RWPE2 (cell line): ENCODE data around the gene CNTF.

Source experiments
- ATAC-seq: fragments of 200-7000 bp; cut with Tn5 transposase; 3 replicates; pipeline ENCODE4 v1.9.1; 2021; ENCODE audit warnings: low read depth
- DNase-seq: peaks from one replicate; pipeline ENCODE4 v3.0.0-alpha.2; 2020; ENCODE audit warnings: low spot score
- H3K27ac ChIP-seq: fragments of 450-650 bp; 2 replicates; pipeline ENCODE4 v1.5.1; 2017; ENCODE audit warnings: mild to moderate bottlenecking; ENCODE audit not compliant: poor library complexity, severe bottlenecking
- H3K27me3 ChIP-seq: fragments of 250-450 bp; sonication (Bioruptor Pico); 2 replicates; pipeline ENCODE4 v1.5.1; 2021; ENCODE audit warnings: mild to moderate bottlenecking, moderate library complexity; ENCODE audit not compliant: insufficient read depth, poor library complexity, severe bottlenecking
- H3K36me3 ChIP-seq: fragments of 250-450 bp; sonication (Bioruptor Pico); 2 replicates; pipeline ENCODE4 v1.5.1; 2020; ENCODE audit warnings: low read depth, mild to moderate bottlenecking, moderate library complexity
- H3K4me1 ChIP-seq: fragments of 250-450 bp; sonication (Bioruptor Pico); 2 replicates; pipeline ENCODE4 v1.5.1; 2021; ENCODE audit warnings: mild to moderate bottlenecking, moderate library complexity; ENCODE audit not compliant: insufficient read depth, poor library complexity, severe bottlenecking
- H3K4me3 ChIP-seq: fragments of 250-450 bp; sonication (Bioruptor Pico); 2 replicates; pipeline ENCODE4 v1.5.1; 2021; ENCODE audit warnings: mild to moderate bottlenecking, moderate library complexity; ENCODE audit not compliant: severe bottlenecking
- H3K9me3 ChIP-seq: fragments of 250-450 bp; sonication (Bioruptor Pico); 2 replicates; pipeline ENCODE4 v1.5.1; 2021; ENCODE audit warnings: mild to moderate bottlenecking, moderate library complexity; ENCODE audit not compliant: severe bottlenecking
- TF ChIP-seq, protein P1 (sequence below): fragments of 450-650 bp; IDR thresholded peaks from one replicate; pipeline ENCODE4 v1.5.1; 2017; ENCODE audit warnings: mild to moderate bottlenecking, moderate library complexity; ENCODE audit not compliant: poor library complexity, severe bottlenecking

CNTF gene

DNA sequence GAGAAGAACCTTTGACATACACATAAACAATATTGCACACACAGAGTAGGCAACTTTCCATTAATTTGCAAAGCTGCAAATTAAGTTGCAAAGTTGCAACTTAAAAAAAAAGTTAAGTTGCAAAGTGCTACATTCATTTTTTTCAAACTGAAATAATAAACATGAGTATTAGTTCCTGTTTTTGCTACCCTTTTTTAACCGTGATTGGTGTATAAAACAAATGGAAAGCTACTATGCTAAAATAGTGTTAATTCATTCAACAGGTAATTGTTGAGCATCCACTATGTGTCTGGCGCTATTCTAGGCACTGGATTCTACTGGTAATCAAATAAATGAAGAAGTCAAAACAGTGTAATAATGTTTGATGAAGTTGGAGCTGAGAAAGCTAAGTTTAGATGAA lies 35.5 kb upstream of the CNTF start:
- ATAC-seq (no peak), DNase-seq (no peak)
- H3K27ac ChIP-seq = no peak overlapping the region
- TF ChIP-seq, protein P1, sequence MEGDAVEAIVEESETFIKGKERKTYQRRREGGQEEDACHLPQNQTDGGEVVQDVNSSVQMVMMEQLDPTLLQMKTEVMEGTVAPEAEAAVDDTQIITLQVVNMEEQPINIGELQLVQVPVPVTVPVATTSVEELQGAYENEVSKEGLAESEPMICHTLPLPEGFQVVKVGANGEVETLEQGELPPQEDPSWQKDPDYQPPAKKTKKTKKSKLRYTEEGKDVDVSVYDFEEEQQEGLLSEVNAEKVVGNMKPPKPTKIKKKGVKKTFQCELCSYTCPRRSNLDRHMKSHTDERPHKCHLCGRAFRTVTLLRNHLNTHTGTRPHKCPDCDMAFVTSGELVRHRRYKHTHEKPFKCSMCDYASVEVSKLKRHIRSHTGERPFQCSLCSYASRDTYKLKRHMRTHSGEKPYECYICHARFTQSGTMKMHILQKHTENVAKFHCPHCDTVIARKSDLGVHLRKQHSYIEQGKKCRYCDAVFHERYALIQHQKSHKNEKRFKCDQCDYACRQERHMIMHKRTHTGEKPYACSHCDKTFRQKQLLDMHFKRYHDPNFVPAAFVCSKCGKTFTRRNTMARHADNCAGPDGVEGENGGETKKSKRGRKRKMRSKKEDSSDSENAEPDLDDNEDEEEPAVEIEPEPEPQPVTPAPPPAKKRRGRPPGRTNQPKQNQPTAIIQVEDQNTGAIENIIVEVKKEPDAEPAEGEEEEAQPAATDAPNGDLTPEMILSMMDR = no peak
- peaks cover 17% of the 10 kb centered on the region for H3K4me1 ChIP-seq
- H3K27me3 ChIP-seq = no peaks in the 10 kb centered on the region
- H3K9me3 ChIP-seq = no peaks in the 10 kb centered on the region
- peaks cover 82% of the 10 kb centered on the region for H3K36me3 ChIP-seq
- no peak overlapping the region for H3K4me3 ChIP-seq

DNA sequence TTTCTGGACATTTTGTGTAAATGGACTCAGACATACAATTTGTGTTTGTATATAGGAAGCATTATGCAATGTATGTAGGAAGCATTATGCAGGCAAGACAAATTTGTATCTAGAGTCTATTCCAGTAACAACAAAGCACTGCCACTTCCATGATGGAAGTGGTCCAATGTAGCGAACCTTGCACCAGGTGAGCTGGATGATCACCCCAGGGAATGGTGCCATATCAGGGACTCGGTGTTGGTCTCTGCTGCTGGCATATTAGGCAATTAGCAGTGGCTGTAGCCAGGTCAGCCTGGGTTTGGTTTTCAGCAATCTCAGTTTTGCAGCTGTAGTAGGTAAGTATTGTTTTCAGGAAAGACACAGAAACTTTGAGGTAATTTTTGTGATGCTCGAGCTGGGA lies 30.8 kb upstream of the CNTF start:
- Histone ChIP-seq H3K4me3 (no peak overlapping the region), H3K4me1 (peaks cover 6% of the 10 kb centered on the region), H3K27me3 (no peaks in the 10 kb centered on the region), H3K9me3 (no peaks in the 10 kb centered on the region), H3K36me3 (peaks cover 83% of the 10 kb centered on the region), H3K27ac (no peak overlapping the region)
- DNase-seq (no peak), ATAC-seq (no peak)
- TF ChIP-seq, protein P1 = no peak

DNA sequence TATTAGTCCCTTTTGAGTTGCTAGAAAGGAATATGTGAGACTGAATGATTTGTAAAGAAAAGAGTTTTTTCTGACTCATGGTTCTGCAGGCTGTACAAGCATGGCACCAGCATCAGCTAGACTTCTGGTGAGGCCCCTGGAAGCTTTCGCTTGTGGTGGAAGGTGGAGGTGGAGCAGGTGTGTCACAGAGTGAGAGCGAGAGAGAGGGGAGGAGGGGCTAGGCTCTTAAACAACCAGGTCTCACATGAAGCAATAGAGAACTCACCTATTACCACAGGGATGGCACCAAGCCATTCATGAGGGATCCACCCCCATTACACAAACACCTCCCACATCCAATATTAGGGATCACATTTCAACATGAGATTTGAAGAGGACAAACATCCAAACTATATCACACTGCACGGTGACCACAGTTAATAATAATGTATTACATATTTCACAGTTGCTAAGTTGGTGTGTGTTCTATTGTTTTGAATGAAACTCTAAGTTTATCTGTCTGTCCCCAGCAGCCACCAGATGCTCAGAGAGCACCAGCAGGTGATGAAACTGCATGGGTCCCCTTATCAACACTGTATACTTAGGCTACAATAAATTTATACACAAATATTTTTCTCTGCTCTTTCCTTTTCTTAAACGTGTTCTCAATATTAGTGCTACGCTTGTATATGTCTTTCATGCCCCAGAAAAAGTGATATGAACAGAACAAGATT lies 29.5 kb upstream of the CNTF start:
- peaks cover 70% of the 10 kb centered on the region for H3K36me3 ChIP-seq
- TF ChIP-seq, protein P1 = no peak
- H3K4me1 ChIP-seq = peaks cover 6% of the 10 kb centered on the region
- no peaks in the 10 kb centered on the region for H3K9me3 ChIP-seq
- no peak overlapping the region for H3K27ac ChIP-seq
- H3K27me3 ChIP-seq = no peaks in the 10 kb centered on the region
- ATAC-seq (peak; percentile 38; the same call in 2 of the 3 replicates), DNase-seq (no peak)
- no peak overlapping the region for H3K4me3 ChIP-seq

DNA sequence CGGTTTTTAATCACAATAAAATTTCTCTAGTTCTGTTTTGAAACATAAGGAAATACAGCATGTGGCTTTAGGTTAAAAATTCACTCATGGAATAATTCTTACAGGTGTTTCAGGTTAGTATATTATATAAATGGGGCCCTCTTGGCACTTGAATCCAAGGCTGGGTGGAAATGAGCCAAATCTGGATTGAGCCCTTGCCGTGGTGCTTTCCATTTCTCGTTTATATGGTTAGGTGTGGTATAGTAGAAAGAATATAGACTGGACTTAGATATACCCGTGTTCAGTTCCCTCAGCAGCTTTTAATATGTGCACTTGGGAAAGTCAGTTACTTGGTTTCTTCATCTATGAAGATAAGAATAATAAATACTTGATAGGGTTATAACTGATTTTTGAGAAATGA lies 27.6 kb upstream of the CNTF start:
- peaks cover 6% of the 10 kb centered on the region for H3K4me1 ChIP-seq
- H3K36me3 ChIP-seq = peaks cover 63% of the 10 kb centered on the region
- H3K27me3 ChIP-seq = no peaks in the 10 kb centered on the region
- TF ChIP-seq, protein P1 = no peak
- H3K9me3 ChIP-seq = no peaks in the 10 kb centered on the region
- DNase-seq (no peak), ATAC-seq (no peak)
- H3K27ac ChIP-seq = no peak overlapping the region
- H3K4me3 ChIP-seq = no peak overlapping the region

DNA sequence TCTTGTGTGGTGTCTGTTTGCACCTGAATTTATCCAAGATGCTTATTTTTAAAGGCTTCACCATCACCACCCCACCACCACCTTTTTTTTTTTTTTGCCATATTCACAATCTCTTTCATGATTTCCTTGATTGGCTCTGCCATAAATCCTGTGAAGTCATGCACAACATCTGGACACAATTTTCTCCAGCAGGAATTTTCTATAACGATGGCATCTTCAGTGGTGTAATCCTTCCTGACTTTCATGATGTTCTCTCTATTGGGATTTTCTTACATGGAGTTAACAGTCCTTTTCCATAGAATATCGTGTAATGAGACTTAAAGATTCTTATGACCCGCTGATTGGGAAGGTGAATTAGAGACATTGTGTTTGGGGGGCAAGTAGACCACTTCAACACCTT lies 25.8 kb upstream of the CNTF start:
- Histone ChIP-seq H3K4me3 (no peak overlapping the region), H3K27ac (no peak overlapping the region), H3K36me3 (peaks cover 54% of the 10 kb centered on the region), H3K4me1 (peaks cover 6% of the 10 kb centered on the region), H3K27me3 (no peaks in the 10 kb centered on the region), H3K9me3 (no peaks in the 10 kb centered on the region)
- ATAC-seq (no peak), DNase-seq (no peak)
- TF ChIP-seq, protein P1 = no peak
